GM21526 (cell line): ENCODE measurements around the gene MYO5B.

Source experiments
- ATAC-seq: cut with Tn5 transposase; IDR thresholded peaks from one replicate; pipeline ENCODE4 v1.9.1; 2021; ENCODE audit warnings: moderate library complexity; ENCODE audit not compliant: unreplicated experiment, low FRiP score

MYO5B gene

GRCh38 chr18:49934457-49934856 is 260.5 kb downstream of the MYO5B start:
- ATAC-seq, result no peak

GRCh38 chr18:49933530-49934128 is 261.3 kb downstream of the MYO5B start:
- ATAC-seq, result no peak

GRCh38 chr18:49931760-49932159 is 263.2 kb downstream of the MYO5B start:
- no peak for ATAC-seq

GRCh38 chr18:49931179-49931578 is 263.8 kb downstream of the MYO5B start:
- ATAC-seq, result no peak

GRCh38 chr18:49926106-49926745 is 268.7 kb downstream of the MYO5B start:
- no peak for ATAC-seq

GRCh38 chr18:49924293-49924983 is 270.5 kb downstream of the MYO5B start:
- no peak for ATAC-seq

- no peak for ATAC-seq
These were observed 272.7 kb downstream of the MYO5B start for GRCh38 chr18:49922228-49922627.

- ATAC-seq, result no peak
These were observed 273.5 kb downstream of the MYO5B start for GRCh38 chr18:49921318-49921985.

GRCh38 chr18:49920731-49921130 is 274.2 kb downstream of the MYO5B start:
- no peak for ATAC-seq

GRCh38 chr18:49917742-49918141 is 277.2 kb downstream of the MYO5B start:
- no peak for ATAC-seq

GRCh38 chr18:49915352-49915751 is 279.6 kb downstream of the MYO5B start:
- ATAC-seq, result no peak

GRCh38 chr18:49913221-49913620 is 281.7 kb downstream of the MYO5B start:
- ATAC-seq, result no peak

- no peak for ATAC-seq
These were observed 283.5 kb downstream of the MYO5B start for GRCh38 chr18:49911427-49911826.

- no peak for ATAC-seq
These were observed 284.0 kb downstream of the MYO5B start for GRCh38 chr18:49910986-49911385.

GRCh38 chr18:49910019-49910418 is 284.9 kb downstream of the MYO5B start:
- no peak for ATAC-seq

- no peak for ATAC-seq
These were observed 287.5 kb downstream of the MYO5B start for GRCh38 chr18:49907346-49907929.

GRCh38 chr18:49905771-49906170 is 289.2 kb downstream of the MYO5B start:
- ATAC-seq, result no peak

- ATAC-seq, result no peak
These were observed 289.9 kb downstream of the MYO5B start for GRCh38 chr18:49904871-49905555.

- ATAC-seq, result no peak
These were observed 293.0 kb downstream of the MYO5B start for GRCh38 chr18:49901862-49902340.

- no peak for ATAC-seq
These were observed 295.2 kb downstream of the MYO5B start for GRCh38 chr18:49899657-49900330.
